Measurements from ENCODE around the gene CACNA1I. TPM values are rescaled to one million over a fixed set of nuclear protein-coding genes. Genes with fewer than 3 reads are reported as not detected.

The CACNA1I gene
- total RNA-seq, 1 donor from 2014 or later: 0.03 TPM

DNA sequence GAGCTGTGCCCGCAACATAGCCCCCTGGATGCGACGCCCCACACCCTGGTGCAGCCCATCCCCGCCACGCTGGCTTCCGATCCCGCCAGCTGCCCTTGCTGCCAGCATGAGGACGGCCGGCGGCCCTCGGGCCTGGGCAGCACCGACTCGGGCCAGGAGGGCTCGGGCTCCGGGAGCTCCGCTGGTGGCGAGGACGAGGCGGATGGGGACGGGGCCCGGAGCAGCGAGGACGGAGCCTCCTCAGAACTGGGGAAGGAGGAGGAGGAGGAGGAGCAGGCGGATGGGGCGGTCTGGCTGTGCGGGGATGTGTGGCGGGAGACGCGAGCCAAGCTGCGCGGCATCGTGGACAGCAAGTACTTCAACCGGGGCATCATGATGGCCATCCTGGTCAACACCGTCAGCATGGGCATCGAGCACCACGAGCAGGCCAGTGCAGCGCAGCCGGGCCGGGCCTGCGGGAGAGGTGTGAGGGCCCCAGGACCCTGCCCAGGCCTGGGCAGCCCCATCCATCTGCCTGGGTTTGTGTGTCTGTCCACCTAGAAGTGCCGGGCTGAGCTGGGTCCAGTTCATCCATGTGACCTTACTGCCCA, 79.0 kb downstream of the CACNA1I start:
- no peaks in the 10 kb centered on the region for H3K27me3 Mint-ChIP-seq (ENCODE audit: unreplicated experiment)
- no peak for DNase-seq (ENCODE audit: extremely low spot score, unreplicated experiment)
- TF ChIP-seq, protein P1, sequence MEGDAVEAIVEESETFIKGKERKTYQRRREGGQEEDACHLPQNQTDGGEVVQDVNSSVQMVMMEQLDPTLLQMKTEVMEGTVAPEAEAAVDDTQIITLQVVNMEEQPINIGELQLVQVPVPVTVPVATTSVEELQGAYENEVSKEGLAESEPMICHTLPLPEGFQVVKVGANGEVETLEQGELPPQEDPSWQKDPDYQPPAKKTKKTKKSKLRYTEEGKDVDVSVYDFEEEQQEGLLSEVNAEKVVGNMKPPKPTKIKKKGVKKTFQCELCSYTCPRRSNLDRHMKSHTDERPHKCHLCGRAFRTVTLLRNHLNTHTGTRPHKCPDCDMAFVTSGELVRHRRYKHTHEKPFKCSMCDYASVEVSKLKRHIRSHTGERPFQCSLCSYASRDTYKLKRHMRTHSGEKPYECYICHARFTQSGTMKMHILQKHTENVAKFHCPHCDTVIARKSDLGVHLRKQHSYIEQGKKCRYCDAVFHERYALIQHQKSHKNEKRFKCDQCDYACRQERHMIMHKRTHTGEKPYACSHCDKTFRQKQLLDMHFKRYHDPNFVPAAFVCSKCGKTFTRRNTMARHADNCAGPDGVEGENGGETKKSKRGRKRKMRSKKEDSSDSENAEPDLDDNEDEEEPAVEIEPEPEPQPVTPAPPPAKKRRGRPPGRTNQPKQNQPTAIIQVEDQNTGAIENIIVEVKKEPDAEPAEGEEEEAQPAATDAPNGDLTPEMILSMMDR (IDR thresholded peaks at IDR 0.05): no peak
- no peaks in the 10 kb centered on the region for H3K36me3 Mint-ChIP-seq (ENCODE audit: unreplicated experiment)
- no peaks in the 10 kb centered on the region for H3K4me1 Mint-ChIP-seq (ENCODE audit: unreplicated experiment)
- no peak overlapping the region for H3K4me3 Mint-ChIP-seq (ENCODE audit: unreplicated experiment)
- H3K9me3 Mint-ChIP-seq (ENCODE audit: unreplicated experiment): no peaks in the 10 kb centered on the region
- H3K27ac Mint-ChIP-seq (ENCODE audit: unreplicated experiment): no peak overlapping the region

- Mint-ChIP-seq H3K4me3 (ENCODE audit: unreplicated experiment) (no peak overlapping the region), H3K27ac (ENCODE audit: unreplicated experiment) (no peak overlapping the region), H3K4me1 (ENCODE audit: unreplicated experiment) (no peaks in the 10 kb centered on the region), H3K36me3 (ENCODE audit: unreplicated experiment) (no peaks in the 10 kb centered on the region), H3K27me3 (ENCODE audit: unreplicated experiment) (peaks cover 7% of the 10 kb centered on the region), H3K9me3 (ENCODE audit: unreplicated experiment) (no peaks in the 10 kb centered on the region)
- no peak for DNase-seq (ENCODE audit: extremely low spot score, unreplicated experiment)
- TF ChIP-seq, protein P1 (IDR thresholded peaks at IDR 0.05): no peak
Observed at GRCh38 chr22:39651053-39651996, 80.8 kb downstream of the CACNA1I start.

- Mint-ChIP-seq H3K27ac (ENCODE audit: unreplicated experiment) (no peak overlapping the region), H3K36me3 (ENCODE audit: unreplicated experiment) (no peaks in the 10 kb centered on the region), H3K4me3 (ENCODE audit: unreplicated experiment) (no peak overlapping the region), H3K4me1 (ENCODE audit: unreplicated experiment) (no peaks in the 10 kb centered on the region), H3K9me3 (ENCODE audit: unreplicated experiment) (no peaks in the 10 kb centered on the region), H3K27me3 (ENCODE audit: unreplicated experiment) (peaks cover 13% of the 10 kb centered on the region)
- no peak for DNase-seq (ENCODE audit: extremely low spot score, unreplicated experiment)
- TF ChIP-seq, protein P1 (IDR thresholded peaks at IDR 0.05): no peak
Observed at GRCh38 chr22:39652990-39653786, 82.6 kb downstream of the CACNA1I start.

GRCh38 chr22:39653787-39654077, 83.2 kb downstream of the CACNA1I start:
- Mint-ChIP-seq H3K27me3 (ENCODE audit: unreplicated experiment) (peaks cover 19% of the 10 kb centered on the region), H3K27ac (ENCODE audit: unreplicated experiment) (no peak overlapping the region), H3K9me3 (ENCODE audit: unreplicated experiment) (no peaks in the 10 kb centered on the region), H3K36me3 (ENCODE audit: unreplicated experiment) (no peaks in the 10 kb centered on the region), H3K4me3 (ENCODE audit: unreplicated experiment) (no peak overlapping the region), H3K4me1 (ENCODE audit: unreplicated experiment) (no peaks in the 10 kb centered on the region)
- DNase-seq (ENCODE audit: extremely low spot score, unreplicated experiment): no peak
- TF ChIP-seq, protein P1 (IDR thresholded peaks at IDR 0.05): no peak
